ENCODE results near the gene ABHD17B. TPM values are rescaled to one million over a fixed set of nuclear protein-coding genes. Genes with fewer than 3 reads are reported as not detected.

ABHD17B gene
- total RNA-seq, 2 donors from 2014 or later, result 15.3 to 24.6 TPM

DNA sequence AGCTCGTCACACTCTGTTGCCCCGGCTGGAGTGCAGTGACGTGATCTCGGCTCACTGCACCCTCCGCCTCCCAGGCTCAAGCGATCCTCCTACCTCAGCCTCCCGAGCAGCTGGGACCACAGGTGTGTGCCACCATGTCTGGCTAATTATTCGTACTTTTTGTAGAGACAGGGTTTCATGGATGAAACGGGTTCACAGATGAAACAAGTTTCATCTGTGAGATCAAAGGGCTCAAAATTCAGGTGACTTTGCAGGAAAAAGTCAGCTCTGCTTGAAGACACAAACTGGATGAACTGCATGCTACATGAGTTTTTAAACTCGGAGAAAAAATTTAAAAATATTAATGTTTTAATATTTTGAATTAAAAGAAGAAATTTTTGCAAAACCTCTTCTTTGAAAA, 24.5 kb downstream of the ABHD17B start:
- Histone ChIP-seq H3K36me3 (no peaks in the 10 kb centered on the region), H3K4me1 (ENCODE audit: control insufficient read depth in 1 of 2, low read depth in 2 of 2) (peaks cover 0 to 9% of the 10 kb centered on the region in 2 donors), H3K27ac (no peak overlapping the region), H3K27me3 (replicated peaks; ENCODE audit: insufficient read depth) (no peaks in the 10 kb centered on the region), H3K9me3 (peaks cover 8% of the 10 kb centered on the region), H3K4me3 (no peak overlapping the region)
- no peak for ATAC-seq (ENCODE audit: insufficient number of reproducible peaks, low FRiP score, low read depth)
- TF ChIP-seq, protein P1, sequence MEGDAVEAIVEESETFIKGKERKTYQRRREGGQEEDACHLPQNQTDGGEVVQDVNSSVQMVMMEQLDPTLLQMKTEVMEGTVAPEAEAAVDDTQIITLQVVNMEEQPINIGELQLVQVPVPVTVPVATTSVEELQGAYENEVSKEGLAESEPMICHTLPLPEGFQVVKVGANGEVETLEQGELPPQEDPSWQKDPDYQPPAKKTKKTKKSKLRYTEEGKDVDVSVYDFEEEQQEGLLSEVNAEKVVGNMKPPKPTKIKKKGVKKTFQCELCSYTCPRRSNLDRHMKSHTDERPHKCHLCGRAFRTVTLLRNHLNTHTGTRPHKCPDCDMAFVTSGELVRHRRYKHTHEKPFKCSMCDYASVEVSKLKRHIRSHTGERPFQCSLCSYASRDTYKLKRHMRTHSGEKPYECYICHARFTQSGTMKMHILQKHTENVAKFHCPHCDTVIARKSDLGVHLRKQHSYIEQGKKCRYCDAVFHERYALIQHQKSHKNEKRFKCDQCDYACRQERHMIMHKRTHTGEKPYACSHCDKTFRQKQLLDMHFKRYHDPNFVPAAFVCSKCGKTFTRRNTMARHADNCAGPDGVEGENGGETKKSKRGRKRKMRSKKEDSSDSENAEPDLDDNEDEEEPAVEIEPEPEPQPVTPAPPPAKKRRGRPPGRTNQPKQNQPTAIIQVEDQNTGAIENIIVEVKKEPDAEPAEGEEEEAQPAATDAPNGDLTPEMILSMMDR (IDR thresholded peaks at IDR 0.05), result no peak
- no peak for DNase-seq (ENCODE audit: low spot score)

DNA sequence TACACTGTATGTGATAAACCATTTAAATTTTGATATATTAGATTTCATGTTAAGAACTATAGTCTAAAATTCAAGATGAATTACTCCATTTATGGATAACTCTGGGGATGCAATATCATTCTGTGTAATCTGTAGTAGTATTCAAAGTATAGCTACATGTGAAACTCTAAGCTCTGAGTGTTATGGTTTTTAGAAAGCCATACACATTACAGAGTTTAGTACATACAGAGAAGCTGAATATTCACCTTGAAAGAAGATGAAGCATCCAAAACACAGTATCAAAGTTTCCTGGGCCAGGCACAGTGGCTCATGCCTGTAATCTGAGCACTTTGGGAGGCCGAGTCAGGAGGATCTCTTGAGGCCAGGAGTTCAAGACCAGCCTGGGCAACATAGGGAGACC, 25.0 kb downstream of the ABHD17B start:
- TF ChIP-seq, protein P1 (IDR thresholded peaks at IDR 0.05), result no peak
- no peak overlapping the region for H3K4me3 ChIP-seq
- no peaks in the 10 kb centered on the region for H3K36me3 ChIP-seq
- H3K27ac ChIP-seq, result no peak overlapping the region
- peaks cover 8% of the 10 kb centered on the region for H3K9me3 ChIP-seq
- ATAC-seq (ENCODE audit: insufficient number of reproducible peaks, low FRiP score, low read depth) (no peak), DNase-seq (ENCODE audit: low spot score) (no peak)
- no peaks in the 10 kb centered on the region for H3K27me3 ChIP-seq (replicated peaks; ENCODE audit: insufficient read depth)
- H3K4me1 ChIP-seq (ENCODE audit: control insufficient read depth in 1 of 2, low read depth in 2 of 2), result peaks cover 0 to 9% of the 10 kb centered on the region in 2 donors

DNA sequence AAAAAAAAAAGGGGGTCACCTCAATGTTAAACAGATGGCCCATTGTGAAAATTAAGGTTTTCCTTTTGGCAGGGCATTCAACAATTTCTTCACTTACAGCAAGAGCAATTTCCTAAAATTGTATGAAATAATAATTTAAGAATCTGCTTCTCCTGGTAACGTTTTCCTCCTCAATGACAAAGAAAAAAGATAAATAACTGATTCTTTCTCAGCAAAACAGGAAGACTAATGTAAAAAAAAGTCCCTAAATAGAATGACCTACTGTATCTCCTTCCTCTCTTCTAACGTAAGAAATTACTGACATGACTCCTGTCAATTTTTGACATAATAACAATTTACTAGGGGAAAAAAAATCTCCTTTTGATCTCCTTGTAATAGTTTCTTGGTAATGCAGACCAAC, 25.5 kb downstream of the ABHD17B start:
- Histone ChIP-seq H3K27ac (no peak overlapping the region), H3K27me3 (replicated peaks; ENCODE audit: insufficient read depth) (no peaks in the 10 kb centered on the region), H3K9me3 (peaks cover 8% of the 10 kb centered on the region), H3K4me3 (no peak overlapping the region), H3K36me3 (no peaks in the 10 kb centered on the region), H3K4me1 (ENCODE audit: control insufficient read depth in 1 of 2, low read depth in 2 of 2) (peaks cover 0 to 9% of the 10 kb centered on the region in 2 donors)
- ATAC-seq (ENCODE audit: insufficient number of reproducible peaks, low FRiP score, low read depth) (no peak), DNase-seq (ENCODE audit: low spot score) (no peak)
- TF ChIP-seq, protein P1 (IDR thresholded peaks at IDR 0.05), result no peak

DNA sequence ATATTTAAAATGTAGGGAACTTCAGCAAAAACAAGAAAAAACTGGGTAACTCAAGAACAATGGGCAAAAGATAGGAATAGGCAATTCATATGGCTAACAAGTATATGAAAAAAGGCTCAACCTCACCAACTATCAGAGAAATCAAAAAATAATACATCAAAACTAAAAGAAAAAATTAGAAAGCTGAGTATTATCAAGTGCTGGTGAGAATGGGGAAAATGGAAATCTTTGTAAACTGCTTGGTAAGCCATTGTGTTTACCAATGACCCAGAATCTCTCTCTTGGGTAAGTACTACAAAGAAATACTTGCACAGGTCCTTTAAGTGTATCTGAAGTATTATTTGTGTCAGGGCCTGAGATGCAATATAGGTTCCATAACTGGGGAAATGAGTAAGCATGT, 27.0 kb downstream of the ABHD17B start:
- H3K27ac ChIP-seq, result no peak overlapping the region
- DNase-seq (ENCODE audit: low spot score), result no peak
- no peaks in the 10 kb centered on the region for H3K27me3 ChIP-seq (replicated peaks; ENCODE audit: insufficient read depth)
- H3K9me3 ChIP-seq, result peaks cover 15% of the 10 kb centered on the region
- H3K4me1 ChIP-seq (ENCODE audit: control insufficient read depth in 1 of 2, low read depth in 2 of 2), result peaks cover 0 to 9% of the 10 kb centered on the region in 2 donors
- no peak for ATAC-seq (ENCODE audit: insufficient number of reproducible peaks, low FRiP score, low read depth)
- TF ChIP-seq, protein P1 (IDR thresholded peaks at IDR 0.05), result no peak
- H3K36me3 ChIP-seq, result no peaks in the 10 kb centered on the region
- H3K4me3 ChIP-seq, result no peak overlapping the region

DNA sequence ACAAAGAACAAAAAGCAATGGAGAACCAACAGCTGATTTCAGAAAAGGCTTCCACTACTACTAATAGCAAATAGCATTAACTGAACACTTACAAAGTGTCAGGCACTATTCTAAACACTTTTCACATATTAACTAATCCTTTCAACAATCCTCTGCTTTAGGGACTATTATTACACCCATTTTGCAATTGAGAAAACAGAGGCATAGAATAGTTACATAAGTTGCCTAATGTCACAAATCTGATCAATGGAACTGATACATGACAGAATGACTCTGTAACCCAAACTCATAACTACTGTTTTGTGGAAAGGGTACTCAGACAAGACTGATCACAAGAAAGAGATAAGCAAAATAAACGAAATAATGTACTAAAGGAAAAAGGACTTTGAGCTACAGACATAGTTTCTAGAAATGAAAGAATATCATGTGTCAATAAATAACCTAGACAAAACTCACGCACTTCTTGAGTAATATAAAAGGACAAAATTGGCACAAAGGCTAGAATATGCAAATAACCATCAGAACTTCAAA, 31.3 kb downstream of the ABHD17B start:
- Histone ChIP-seq H3K4me3 (no peak overlapping the region), H3K9me3 (peaks cover 23% of the 10 kb centered on the region)

More for the DNA sequence above, 31.3 kb downstream of the ABHD17B start:
- Histone ChIP-seq H3K36me3 (no peaks in the 10 kb centered on the region), H3K27me3 (replicated peaks; ENCODE audit: insufficient read depth) (no peaks in the 10 kb centered on the region), H3K27ac (no peak overlapping the region), H3K4me1 (ENCODE audit: control insufficient read depth in 1 of 2, low read depth in 2 of 2) (no peaks in the 10 kb centered on the region)
- TF ChIP-seq, protein P1 (IDR thresholded peaks at IDR 0.05), result no peak
- ATAC-seq (ENCODE audit: insufficient number of reproducible peaks, low FRiP score, low read depth) (no peak), DNase-seq (ENCODE audit: low spot score) (no peak)
